GM12875 (cell line): ENCODE results near the gene ZBTB20.

ENCODE experiments used
- H3K4me3 ChIP-seq: one replicate; pipeline ENCODE4 v1.5.1; 2011; ENCODE audit warnings: low read depth, low read length, control low read depth
- TF ChIP-seq, protein P1 (sequence below): IDR thresholded peaks from 2 replicates; pipeline ENCODE4 v1.5.1; 2011; ENCODE audit warnings: low read depth, mild to moderate bottlenecking, control low read depth, inconsistent platforms, low read length, moderate library complexity, borderline replicate concordance; ENCODE audit not compliant: insufficient read depth

ZBTB20 gene

DNA sequence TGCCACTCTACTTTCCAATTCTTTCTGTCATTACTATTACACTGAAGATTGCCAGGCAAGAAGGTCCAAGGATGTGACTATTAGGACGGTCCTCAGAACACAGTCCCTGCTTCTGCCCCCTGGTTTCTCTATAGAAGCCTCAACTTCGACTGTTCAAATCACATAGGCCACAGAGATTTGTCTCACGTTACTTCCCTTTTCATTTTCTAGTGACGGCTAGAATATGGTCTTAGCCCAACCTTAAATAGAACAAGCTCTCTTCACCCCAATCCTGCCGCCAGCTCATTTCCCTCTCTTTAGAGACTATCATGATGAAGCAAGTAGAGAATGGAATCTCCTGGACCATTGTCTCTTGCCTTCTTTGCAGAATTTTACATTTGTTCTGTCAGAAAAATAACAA is 768.3 kb downstream of the ZBTB20 start:
- H3K4me3 ChIP-seq, result no peak overlapping the region
- TF ChIP-seq, protein P1, sequence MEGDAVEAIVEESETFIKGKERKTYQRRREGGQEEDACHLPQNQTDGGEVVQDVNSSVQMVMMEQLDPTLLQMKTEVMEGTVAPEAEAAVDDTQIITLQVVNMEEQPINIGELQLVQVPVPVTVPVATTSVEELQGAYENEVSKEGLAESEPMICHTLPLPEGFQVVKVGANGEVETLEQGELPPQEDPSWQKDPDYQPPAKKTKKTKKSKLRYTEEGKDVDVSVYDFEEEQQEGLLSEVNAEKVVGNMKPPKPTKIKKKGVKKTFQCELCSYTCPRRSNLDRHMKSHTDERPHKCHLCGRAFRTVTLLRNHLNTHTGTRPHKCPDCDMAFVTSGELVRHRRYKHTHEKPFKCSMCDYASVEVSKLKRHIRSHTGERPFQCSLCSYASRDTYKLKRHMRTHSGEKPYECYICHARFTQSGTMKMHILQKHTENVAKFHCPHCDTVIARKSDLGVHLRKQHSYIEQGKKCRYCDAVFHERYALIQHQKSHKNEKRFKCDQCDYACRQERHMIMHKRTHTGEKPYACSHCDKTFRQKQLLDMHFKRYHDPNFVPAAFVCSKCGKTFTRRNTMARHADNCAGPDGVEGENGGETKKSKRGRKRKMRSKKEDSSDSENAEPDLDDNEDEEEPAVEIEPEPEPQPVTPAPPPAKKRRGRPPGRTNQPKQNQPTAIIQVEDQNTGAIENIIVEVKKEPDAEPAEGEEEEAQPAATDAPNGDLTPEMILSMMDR, result no peak

DNA sequence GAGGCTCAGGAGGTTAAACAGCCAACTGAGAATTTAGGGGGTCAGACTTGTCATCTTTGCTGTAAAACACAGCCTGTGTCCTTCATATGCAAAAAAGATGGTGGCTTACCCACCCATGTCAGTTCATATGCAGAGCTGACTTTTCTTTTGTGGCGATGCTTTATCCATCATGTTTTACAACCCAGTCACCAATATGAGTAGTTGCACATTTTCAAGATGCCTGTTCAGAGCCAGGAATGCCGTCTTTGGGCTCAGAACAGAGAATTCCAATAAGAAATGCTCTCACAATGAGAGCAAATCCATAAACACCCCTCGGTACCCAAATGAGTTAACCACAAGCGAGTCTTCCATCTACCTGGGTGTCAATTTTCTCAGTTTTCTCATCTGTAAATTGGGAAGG is 769.7 kb downstream of the ZBTB20 start:
- no peak overlapping the region for H3K4me3 ChIP-seq
- TF ChIP-seq, protein P1, result no peak

DNA sequence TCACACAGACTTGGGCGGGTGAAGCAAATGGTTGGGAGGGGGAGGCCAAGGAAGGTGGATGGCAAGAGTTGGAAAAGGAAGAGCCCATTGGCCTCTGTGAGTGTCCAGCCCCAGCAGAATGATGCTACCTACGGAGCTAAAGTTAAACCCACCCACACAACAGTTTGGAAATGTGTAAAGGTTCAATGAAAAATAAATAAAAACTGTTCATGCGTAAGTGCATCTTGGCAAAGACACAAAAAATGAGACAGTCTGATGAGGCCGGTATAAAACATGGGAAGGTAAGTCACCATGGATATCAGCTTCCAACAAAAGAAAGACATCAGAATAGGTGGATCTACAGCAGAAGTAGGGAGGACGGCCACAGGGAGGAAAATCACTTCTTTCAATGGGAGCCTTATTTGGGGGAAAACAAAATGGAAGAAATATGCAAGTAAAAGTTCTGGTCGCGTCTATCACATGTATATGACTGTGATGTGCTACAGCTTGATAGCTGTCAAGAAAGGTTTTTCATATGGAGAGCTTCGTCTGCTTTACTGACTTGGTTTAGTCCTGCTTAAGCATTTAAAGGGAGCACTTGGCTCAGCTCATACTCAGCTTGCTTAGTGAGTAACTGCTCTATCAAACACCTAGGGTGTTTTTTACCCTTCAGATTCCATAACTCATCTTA is 770.4 kb downstream of the ZBTB20 start:
- no peak overlapping the region for H3K4me3 ChIP-seq
- TF ChIP-seq, protein P1, result no peak

DNA sequence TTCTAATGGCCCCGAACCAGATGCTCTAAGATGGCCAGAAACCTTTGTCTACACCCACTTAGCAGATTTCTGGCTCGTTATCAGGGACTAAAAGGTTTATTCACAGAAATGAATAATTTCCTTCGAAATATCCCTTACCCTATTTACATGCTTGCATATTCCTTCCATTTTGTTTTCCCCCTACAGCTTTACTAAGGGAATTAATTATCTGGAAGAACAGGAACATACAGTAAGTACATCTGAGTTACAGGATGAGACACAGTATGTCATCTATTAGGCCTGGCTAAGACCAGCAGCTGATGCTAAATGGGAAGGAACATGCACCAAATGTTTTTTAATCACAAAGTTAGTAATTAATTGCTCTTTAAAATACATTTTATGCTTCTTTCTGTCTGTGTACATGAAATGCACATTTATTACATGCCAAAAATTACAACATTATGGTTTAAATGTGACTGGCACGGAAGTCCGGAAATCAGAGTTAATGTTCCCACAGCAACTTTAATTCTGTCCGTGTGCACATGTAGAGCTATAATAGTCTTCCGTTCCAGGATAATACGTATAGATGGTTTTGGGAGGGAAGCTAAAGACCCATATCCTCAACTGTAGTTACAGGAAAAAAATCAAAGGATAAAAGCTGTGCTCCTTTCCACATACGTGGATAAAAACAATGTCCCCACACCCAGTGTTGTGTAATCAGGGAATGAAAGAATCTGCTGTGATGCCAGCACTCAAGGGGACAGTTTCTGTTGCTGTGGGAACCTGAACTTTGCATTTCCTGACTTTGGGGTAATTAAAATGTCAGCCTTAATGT is 771.3 kb downstream of the ZBTB20 start:
- TF ChIP-seq, protein P1, result no peak
- H3K4me3 ChIP-seq, result no peak overlapping the region

GRCh38 chr3:114374433-114374990 is 772.6 kb downstream of the ZBTB20 start:
- H3K4me3 ChIP-seq, result no peak overlapping the region
- TF ChIP-seq, protein P1, result no peak

DNA sequence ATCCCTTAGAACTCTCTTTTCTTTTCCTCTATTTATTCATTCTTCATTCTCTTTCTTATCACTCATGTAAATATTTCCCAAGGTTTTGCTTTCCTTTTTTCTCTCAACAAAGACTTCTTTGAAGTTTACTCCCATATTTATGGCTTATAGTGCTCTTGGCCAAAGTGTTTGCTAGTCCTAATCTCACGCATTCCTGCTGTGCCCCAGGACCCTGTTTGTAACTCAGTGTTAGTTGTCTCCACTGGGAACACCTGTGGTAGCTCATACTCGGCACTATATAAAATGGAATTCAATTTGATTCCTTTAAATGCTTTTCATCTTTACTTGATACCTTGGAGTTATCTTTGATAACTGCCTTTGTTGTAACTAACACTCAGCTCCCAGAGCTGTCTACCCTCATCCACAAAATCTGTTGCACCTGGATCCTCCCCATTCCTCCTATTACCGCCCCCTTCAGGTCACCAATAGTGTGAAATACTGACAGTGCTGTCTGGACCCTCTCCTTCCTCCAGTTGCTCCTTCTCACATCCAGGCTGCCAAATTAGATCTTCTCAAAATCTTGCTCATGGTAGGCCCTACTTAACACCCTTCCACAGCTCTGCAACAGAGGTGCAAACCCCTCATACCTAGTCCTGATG is 776.4 kb downstream of the ZBTB20 start:
- TF ChIP-seq, protein P1, result peak; percentile 27; the same call in 1 of the 2 replicates
- no peak overlapping the region for H3K4me3 ChIP-seq

GRCh38 chr3:114365909-114366308 is 781.2 kb downstream of the ZBTB20 start:
- TF ChIP-seq, protein P1, result no peak

More at GRCh38 chr3:114365909-114366308, 781.2 kb downstream of the ZBTB20 start:
- H3K4me3 ChIP-seq, result no peak overlapping the region
